NCI-H82 (cell line): ENCODE measurements around the gene ZG16.

Experiments used
- DNase-seq: peaks from one replicate; lab custom pipeline; 2025; lab: John Stamatoyannopoulos, UW

The ZG16 gene

GRCh38 chr16:29825145-29826044 is 47.3 kb downstream of the ZG16 start:
- peak; percentile 97 for DNase-seq

- no peak for DNase-seq
Measured at GRCh38 chr16:29826342-29826695, 48.3 kb downstream of the ZG16 start.

- no peak for DNase-seq
Measured at GRCh38 chr16:29830774-29831173, 52.7 kb downstream of the ZG16 start.

GRCh38 chr16:29831490-29831889 is 53.4 kb downstream of the ZG16 start:
- no peak for DNase-seq
